GM21717 (cell line): ENCODE data around the gene SAMD4A.

Experiments
- ATAC-seq: cut with Tn5 transposase; IDR thresholded peaks from one replicate; pipeline ENCODE4 v1.9.1; 2021; ENCODE audit warnings: mild to moderate bottlenecking, moderate library complexity; ENCODE audit not compliant: unreplicated experiment

Gene SAMD4A

GRCh38 chr14:54675236-54676128 lies 108.6 kb downstream of the SAMD4A start:
- ATAC-seq: no peak

GRCh38 chr14:54676812-54677708 lies 110.1 kb downstream of the SAMD4A start:
- no peak for ATAC-seq

- ATAC-seq: no peak
Observed at GRCh38 chr14:54680651-54681050, 113.7 kb downstream of the SAMD4A start.

- no peak for ATAC-seq
Observed at GRCh38 chr14:54681811-54682261, 114.9 kb downstream of the SAMD4A start.

GRCh38 chr14:54682578-54682977 lies 115.7 kb downstream of the SAMD4A start:
- no peak for ATAC-seq

GRCh38 chr14:54683882-54684794 lies 117.2 kb downstream of the SAMD4A start:
- ATAC-seq: no peak

- no peak for ATAC-seq
Observed at GRCh38 chr14:54685286-54685845, 118.4 kb downstream of the SAMD4A start.

GRCh38 chr14:54686219-54686870 lies 119.4 kb downstream of the SAMD4A start:
- ATAC-seq: no peak

GRCh38 chr14:54686871-54687749 lies 120.2 kb downstream of the SAMD4A start:
- no peak for ATAC-seq

- no peak for ATAC-seq
Observed at GRCh38 chr14:54687750-54688119, 120.8 kb downstream of the SAMD4A start.

- no peak for ATAC-seq
Observed at GRCh38 chr14:54688229-54688628, 121.3 kb downstream of the SAMD4A start.

- no peak for ATAC-seq
Observed at GRCh38 chr14:54689928-54690327, 123.0 kb downstream of the SAMD4A start.

GRCh38 chr14:54690887-54691286 lies 124.0 kb downstream of the SAMD4A start:
- ATAC-seq: no peak

- peak; percentile 63 for ATAC-seq
Observed at GRCh38 chr14:54691525-54692283, 124.8 kb downstream of the SAMD4A start.

- no peak for ATAC-seq
Observed at GRCh38 chr14:54692284-54692772, 125.4 kb downstream of the SAMD4A start.

- ATAC-seq: no peak
Observed at GRCh38 chr14:54693761-54694160, 126.8 kb downstream of the SAMD4A start.

GRCh38 chr14:54695196-54695595 lies 128.3 kb downstream of the SAMD4A start:
- no peak for ATAC-seq

- no peak for ATAC-seq
Observed at GRCh38 chr14:54697001-54697400, 130.1 kb downstream of the SAMD4A start.
